BJ (cell line): ENCODE results near the gene IFNA16. TPM values are rescaled to one million over a fixed set of nuclear protein-coding genes. Genes with fewer than 3 reads are reported as not detected.
"Not testable (repeated sequence)": the region's sequence is repeated elsewhere in the genome, so short reads cannot be mapped to it uniquely, and the experiment has no call there.

ENCODE experiments used
- CTCF ChIA-PET: fragments of 350-600 bp; formaldehyde crosslinking; extraction: SDS; loops from one replicate; lab custom pipeline; 2021; ENCODE audit warnings: antibody characterized with exemption, inconsistent platforms; lab: Yijun Ruan, JAX
- POLR2A ChIA-PET: fragments of 300-600 bp; sonication (Branson Sonifier 250); formaldehyde crosslinking; extraction: SDS; loops from one replicate; lab custom pipeline; 2021; ENCODE audit warnings: antibody characterized with exemption; lab: Charles Lee
- DNase-seq: peaks from one replicate; pipeline ENCODE4 v3.0.0-alpha.2; 2011; ENCODE audit warnings: low read depth
- H3K27me3 ChIP-seq: 2 replicates; pipeline ENCODE4 v1.6.0; 2011; ENCODE audit warnings: low read length; ENCODE audit not compliant: control insufficient read depth, insufficient read depth
- H3K36me3 ChIP-seq: 2 replicates; pipeline ENCODE4 v1.5.1; 2011; ENCODE audit warnings: low read length; ENCODE audit not compliant: control insufficient read depth, insufficient read depth
- H3K4me3 ChIP-seq: 2 replicates; pipeline ENCODE4 v1.5.1; 2011; ENCODE audit warnings: low read depth, mild to moderate bottlenecking, control low read depth, low read length
- CTCF ChIP-seq: IDR thresholded peaks from 2 replicates; pipeline ENCODE4 v1.5.1; 2011; ENCODE audit warnings: low read depth, mild to moderate bottlenecking, control low read depth, inconsistent platforms, low read length, moderate library complexity; ENCODE audit not compliant: insufficient read depth
- polyA plus RNA-seq: library from polyadenylated mRNA; depleted of rRNA; stranded (reverse); fragments of >200 nt; gene quantifications from 2 replicates; pipeline ENCODE4 v1.2.3, GENCODE V29; 2011

The IFNA16 gene
- polyA plus RNA-seq, 1 experiment = not detected

GRCh38 chr9:21234153-21234687, 17.1 kb upstream of the IFNA16 start:
- TF ChIP-seq CTCF = no peak
- Histone ChIP-seq H3K36me3 (no peaks in the 10 kb centered on the region), H3K4me3 (no peak overlapping the region), H3K27me3 (0 out of 2 replicates have a peak, but pooled peaks cover 2% of the 10 kb centered on the region)
- CTCF ChIA-PET = no interaction called here
- POLR2A ChIA-PET = no interaction called here
- DNase-seq = no peak

- DNase-seq = no peak
- 0 out of 2 replicates have a peak, but pooled peaks cover 2% of the 10 kb centered on the region for H3K27me3 ChIP-seq
- ChIA-PET POLR2A (no interaction called here), CTCF (no interaction called here)
- no peaks in the 10 kb centered on the region for H3K36me3 ChIP-seq
- no peak for TF ChIP-seq CTCF
- no peak overlapping the region for H3K4me3 ChIP-seq
These were observed 16.1 kb upstream of the IFNA16 start for GRCh38 chr9:21233258-21233657.

GRCh38 chr9:21228122-21228521, 11.0 kb upstream of the IFNA16 start, which contains the start of gene IFNA17:
TSS of gene IFNA17 (minus strand) at chr9:21228222. CDS start at chr9:21228173, 49 bp downstream.
- ChIA-PET POLR2A (no interaction called here), CTCF (interaction anchor here (1.0 kb wide), 1 partner anchor 36 kb away, joined by 3 read pairs; no protein-coding TSS in a partner anchor)
- no peaks in the 10 kb centered on the region for H3K27me3 ChIP-seq
- TF ChIP-seq CTCF = no peak
- DNase-seq = no peak
- no peaks in the 10 kb centered on the region for H3K36me3 ChIP-seq
- H3K4me3 ChIP-seq = no peak within 1 kb of the TSS

- DNase-seq, H3K27me3 ChIP-seq, H3K36me3 ChIP-seq, POLR2A ChIA-PET, H3K4me3 ChIP-seq: not testable (repeated sequence)
- peak; percentile 49 for TF ChIP-seq CTCF
- CTCF ChIA-PET = interaction anchor here (1.3 kb wide), 1 partner anchor 11 kb away, joined by 4 read pairs; no protein-coding TSS in a partner anchor
These were observed 3.4 kb downstream of the IFNA16 start for GRCh38 chr9:21213411-21214326.

- CTCF ChIA-PET = interaction anchor here (1.3 kb wide), 1 partner anchor 9 kb away, joined by 4 read pairs; no protein-coding TSS in a partner anchor
- DNase-seq, POLR2A ChIA-PET, H3K27me3 ChIP-seq, H3K36me3 ChIP-seq, H3K4me3 ChIP-seq: not testable (repeated sequence)
These were observed 5.0 kb downstream of the IFNA16 start for GRCh38 chr9:21212160-21212559.

GRCh38 chr9:21210782-21211181, 6.3 kb downstream of the IFNA16 start:
- CTCF ChIA-PET, POLR2A ChIA-PET, H3K36me3 ChIP-seq, H3K27me3 ChIP-seq, H3K4me3 ChIP-seq, DNase-seq: not testable (repeated sequence)
